ENCODE results near the gene CCDC68.

The CCDC68 gene

GRCh38 chr18:54960197-54960596, 936 bp upstream of the CCDC68 start:
- no peak for DNase-seq

- no peak for DNase-seq
Measured at GRCh38 chr18:54957996-54958395, 1.3 kb downstream of the CCDC68 start.

- no peak for DNase-seq
Measured at GRCh38 chr18:54957296-54957832, 1.9 kb downstream of the CCDC68 start.

GRCh38 chr18:54956506-54956905, 2.8 kb downstream of the CCDC68 start:
- no peak for DNase-seq

GRCh38 chr18:54952026-54952425, 7.2 kb downstream of the CCDC68 start:
- DNase-seq = no peak

DNA sequence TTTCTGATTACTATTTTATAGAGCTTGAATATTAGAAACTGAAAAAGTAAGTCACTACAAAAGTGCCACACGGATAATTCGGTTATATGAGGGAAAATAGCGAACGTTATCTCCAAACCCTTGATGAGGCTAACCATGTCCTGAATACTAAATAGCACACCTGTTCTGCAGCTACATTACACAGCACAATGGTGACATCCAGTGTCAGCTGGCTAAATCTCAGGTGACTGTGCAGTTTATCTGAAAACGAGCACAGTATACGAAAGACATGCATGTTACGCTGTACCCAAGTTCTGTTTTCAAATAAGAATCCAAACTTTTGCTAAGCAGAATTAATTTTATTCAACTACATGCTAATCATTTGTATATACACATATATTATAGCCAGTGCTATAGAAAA, 9.0 kb downstream of the CCDC68 start:
- no peak for DNase-seq

DNA sequence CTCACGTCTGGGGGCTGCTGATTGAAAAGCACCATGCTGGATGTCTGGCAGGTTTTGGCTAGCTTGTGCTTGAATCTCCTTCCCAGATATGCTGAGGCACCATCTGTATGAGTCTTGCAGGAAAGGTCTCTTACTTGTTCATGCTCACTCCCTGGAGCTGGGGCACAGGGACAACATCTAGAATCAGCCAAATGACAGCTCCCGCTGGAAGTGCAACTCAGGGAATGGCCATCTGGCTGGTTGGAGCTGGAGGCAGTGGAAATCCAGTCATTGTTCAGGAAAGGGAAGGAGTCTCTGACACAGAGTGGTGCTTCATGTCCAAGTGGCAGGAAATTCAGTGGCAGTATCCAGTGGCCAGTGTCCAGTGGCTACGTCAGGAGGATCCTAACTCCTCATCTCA, 9.7 kb downstream of the CCDC68 start:
- DNase-seq = no peak

DNA sequence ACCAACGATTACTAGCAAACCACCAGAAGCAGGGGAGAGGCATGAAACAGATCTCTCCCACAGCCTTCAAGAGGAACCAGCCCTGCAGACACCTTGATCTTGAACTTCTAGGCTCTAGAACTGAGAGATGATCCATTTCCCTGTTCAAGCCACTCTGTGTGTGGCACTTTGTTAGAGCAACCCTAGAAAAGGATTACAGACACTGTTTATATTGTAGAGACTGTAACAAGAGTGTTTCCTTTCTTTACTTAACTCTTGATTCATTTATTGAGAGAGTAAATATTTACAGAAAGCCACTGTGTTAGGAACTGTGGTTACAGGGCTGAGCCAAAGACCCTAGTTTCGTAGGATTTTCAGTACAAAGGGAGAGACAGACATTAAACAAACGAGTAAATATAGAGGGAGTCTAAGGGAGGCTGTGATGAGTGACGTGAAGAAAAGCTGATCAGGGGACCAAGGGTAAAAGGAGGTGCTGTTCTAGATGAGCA, 10.9 kb downstream of the CCDC68 start:
- DNase-seq = no peak

- DNase-seq = no peak
Measured at GRCh38 chr18:54947091-54947490, 12.2 kb downstream of the CCDC68 start.

GRCh38 chr18:54946149-54946581, 13.1 kb downstream of the CCDC68 start:
- no peak for DNase-seq

DNA sequence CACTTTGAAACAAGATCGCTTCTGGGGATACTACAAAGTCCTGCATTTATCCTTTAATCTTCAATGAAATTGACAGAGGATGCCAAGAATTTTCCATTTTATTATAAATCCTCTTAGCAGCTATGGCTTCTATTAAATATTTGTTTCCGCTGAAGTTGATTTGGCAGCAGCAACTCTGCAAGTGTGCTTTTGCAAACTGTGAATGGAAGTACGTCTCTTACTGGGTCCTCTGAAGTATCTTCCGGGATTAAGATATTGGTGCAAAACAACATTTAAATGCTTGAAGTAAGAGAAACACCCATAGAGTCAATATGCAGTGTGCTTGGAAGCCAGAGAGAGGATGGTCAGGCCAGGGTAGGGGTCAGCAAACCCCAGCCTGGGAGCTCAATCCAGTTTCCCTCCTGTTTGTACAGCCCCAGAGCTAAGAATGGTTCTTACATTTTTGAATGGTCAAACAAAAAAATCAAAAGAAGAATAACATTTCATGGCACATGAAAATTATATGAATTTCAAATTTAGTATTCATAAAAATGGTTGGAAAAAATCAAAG, 13.6 kb downstream of the CCDC68 start:
- DNase-seq = no peak

DNA sequence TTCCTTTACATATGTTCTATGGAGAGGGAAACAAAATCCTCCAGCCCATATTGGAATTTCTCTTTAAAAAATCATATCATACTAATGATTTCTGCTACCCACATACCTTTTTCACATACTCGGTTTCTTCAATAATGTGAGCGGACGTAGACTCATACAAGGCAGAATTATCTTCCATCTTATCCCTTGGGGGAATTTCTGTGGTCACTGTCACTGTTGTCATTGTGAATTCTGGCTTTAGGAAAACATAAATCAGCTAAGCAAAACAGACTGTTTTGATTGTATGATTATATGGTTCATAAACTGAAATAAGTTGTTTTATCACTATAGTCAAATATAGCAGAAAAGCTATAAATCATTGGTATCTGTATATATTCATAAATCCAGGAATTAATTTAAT, 16.7 kb downstream of the CCDC68 start:
- no peak for DNase-seq

- no peak for DNase-seq
Measured at GRCh38 chr18:54942144-54942543, 17.1 kb downstream of the CCDC68 start.

DNA sequence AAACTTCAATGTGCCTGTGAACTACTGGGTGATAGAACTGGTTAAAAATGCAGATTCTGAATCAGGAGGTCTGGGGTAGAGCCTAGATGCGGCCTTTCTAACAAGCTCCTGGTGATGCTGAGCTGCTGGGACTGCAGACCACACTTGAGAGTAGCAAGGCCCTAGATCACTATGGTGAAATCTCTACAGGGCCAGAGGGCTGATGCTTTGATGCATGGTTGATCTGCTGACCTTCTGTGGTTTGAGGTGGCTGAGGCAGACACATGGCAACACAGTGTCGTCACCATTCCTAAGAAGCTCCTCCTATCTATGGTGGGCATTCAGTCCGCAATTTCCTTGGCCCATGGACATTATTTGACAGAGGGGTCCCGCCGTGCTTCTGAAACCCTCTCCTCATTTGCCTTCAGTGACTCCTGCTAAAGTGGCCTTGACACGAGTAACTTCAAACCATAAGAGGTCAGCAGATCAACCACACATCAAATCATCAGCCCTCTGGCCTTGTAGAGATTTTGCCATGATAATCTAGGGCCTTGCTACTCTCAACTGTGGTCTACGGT, 19.8 kb downstream of the CCDC68 start:
- DNase-seq = no peak

DNA sequence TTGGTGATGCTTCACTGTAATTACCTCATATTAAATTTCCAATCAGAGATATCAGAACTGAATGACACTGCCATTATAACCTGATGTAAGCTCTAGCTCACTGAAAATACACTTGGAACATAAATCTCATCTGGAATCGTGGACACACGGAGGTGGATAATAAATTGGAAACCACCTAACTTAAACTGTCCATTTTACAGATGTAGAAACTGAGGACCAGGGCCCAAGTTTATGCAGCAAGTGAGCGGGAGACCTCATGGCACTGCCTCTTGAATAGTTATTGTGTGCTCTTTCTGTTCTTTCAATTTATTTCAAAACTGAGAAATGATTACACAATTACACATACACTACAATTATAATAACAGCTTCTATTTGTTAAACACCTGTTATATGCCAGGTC, 20.8 kb downstream of the CCDC68 start:
- DNase-seq = no peak

DNA sequence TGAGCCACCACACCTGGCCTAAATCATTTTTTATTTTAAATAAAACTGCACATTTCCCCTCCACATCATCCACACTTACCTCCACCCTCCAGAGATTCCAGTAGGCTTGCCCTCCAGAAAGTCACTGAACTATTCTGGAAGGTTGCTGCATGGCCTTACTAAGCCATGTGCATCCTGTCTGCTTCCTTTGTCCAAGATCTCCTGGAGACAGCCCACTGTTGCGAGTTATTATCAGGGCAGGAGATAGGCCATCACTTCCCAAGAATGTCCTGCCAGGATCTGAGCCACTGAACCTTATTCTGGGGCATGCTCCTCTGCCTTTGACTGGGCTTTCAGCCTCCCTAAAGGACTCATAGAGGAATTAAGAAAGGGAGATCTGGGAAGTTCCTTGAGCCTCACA, 26.8 kb downstream of the CCDC68 start:
- DNase-seq = no peak

DNA sequence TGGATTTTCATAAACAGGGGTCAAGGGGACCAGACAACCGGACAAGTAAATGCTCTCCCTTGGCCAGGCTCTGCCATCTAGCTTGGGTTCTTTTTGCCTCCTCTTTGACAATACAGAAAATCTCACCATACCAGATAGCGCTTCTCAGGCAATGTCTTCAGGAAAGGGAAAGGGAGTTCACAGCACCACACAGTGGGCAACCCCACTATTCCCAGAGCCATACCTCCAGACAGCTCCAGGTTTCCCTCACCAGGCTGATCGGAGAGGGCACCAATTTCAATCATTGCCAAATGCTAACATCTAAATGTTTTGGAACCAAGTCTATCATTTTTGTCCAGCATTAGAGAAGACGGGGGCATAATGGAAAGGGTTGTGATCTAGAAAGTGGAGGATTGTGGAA, 28.1 kb downstream of the CCDC68 start:
- DNase-seq = no peak

DNA sequence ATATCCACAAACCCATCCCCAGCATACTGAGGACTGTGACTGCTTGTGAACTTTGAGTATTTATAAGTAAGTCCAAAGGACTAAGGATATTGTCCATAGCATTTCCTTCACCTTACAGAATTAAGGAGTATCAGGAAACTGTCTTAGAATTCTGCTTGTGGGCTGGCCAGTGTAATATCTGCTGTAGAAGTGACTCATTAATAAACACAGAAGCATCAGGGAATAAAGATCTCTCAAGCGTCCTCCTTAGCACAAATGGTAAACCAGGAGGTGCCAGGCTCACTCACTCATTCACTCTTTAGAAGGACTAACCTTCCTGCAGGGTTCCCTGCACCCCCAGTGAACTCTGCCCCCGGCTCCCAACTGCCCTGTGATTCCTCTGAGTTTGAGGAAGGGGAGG, 31.0 kb downstream of the CCDC68 start:
- DNase-seq = no peak

DNA sequence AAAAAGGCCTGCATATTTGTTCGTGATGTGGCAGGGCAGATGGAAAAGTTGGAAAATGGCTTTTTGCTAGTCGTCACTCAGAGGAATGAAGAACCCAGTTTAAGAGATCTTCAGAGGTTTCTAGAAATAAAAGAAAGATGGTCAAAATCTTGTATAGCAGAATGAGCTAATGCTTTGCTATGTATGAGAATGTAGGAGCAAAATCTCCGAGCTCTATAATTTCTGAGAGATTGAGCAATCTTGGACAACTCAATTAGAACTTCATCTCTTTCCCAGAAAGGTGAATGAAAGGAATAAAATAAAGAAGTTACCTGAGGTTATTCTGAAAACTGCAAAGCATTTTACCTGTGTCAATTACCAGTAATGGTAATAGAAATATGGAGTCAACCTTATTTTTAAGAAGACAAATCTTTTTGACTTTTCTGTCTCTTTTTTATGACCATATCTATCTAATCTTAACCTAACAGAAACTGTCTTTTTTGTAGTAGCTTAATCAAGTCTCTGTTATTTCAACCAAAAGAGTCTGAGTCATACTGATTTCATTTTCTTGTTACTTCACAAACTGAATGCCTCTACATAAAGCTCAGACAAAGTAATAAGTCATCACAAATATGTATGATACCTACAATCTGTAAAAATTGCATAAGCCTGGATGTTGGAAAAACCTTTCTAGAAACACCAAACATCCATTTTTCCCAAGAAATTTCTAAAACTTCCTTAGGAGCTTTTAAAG, 32.5 kb downstream of the CCDC68 start:
- no peak for DNase-seq

DNA sequence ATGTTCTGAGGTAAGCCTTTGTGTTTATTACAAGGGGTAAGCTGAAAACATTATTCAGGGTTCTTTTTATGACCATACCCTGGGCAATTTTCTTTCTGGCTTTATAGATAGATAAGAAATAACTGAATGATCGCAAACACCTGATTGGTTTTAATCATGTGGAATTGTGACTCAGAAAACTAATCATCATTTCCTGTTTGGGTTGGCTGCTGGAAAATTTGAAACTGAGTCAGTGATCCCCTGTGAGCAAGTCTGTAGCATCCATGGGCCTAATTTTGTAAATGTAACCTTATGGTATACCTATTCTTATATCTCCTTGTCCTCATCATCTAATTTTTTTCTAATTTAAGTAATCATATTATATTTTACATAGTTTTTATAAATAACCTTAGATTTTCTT, 34.3 kb downstream of the CCDC68 start:
- DNase-seq = no peak

DNA sequence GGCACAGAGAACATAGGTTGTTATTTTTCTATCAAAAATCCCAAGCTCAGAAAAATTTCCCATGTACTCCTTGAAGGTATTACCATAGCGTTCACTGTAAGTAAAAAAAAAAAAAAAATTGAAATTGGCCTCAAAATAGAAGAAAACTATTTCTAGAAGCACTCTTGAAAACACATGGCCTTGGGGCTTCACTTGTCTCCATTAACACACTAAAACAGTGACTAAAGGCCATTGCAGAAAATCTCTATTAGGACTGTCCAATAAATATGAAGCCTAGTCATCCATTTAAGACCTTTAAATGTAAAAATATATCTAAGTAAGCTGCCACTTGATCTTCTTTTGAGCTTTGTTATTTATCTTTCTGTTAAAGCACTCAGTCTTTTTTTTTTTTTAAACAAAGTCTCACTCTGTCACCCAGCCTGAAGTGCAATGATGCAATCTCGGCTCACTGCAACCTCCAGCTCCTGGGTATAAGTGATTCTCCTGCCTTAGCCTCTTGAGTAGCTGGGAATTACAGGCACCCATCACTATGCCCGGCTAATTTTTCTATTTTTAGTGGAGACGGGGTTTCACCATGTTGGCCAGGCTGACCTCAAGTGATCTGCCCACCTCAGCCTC, 35.8 kb downstream of the CCDC68 start:
- DNase-seq = no peak

- no peak for DNase-seq
Measured at GRCh38 chr18:54919412-54919811, 39.8 kb downstream of the CCDC68 start.

DNA sequence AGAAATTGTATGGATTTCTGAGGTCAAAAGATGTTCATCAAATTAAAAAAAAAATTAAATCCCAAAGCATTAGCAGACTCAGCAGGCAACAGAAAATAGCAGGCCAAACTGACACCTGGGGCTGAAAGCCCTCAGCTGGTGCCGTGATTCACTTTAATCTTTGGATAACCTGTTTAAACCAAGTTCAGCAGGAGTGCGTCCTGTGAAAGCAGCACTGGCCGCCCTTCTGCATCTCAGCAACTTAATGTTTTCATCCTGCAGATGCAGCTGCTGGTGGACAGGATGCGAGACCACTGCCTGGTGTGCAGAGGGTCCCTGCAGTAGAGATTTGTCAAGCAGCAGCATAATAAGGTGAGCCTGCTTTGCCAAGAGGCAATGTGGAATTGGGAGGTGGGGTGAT, 41.2 kb downstream of the CCDC68 start:
- no peak for DNase-seq

- no peak for DNase-seq
Measured at GRCh38 chr18:54916507-54916906, 42.8 kb downstream of the CCDC68 start.

All from hippocampal formation (tissue), 2 donors.